ENCODE results near the gene IRX6. TPM values are rescaled to one million over a fixed set of nuclear protein-coding genes. Genes with fewer than 3 reads are reported as not detected.
A peak's percentile ranks its signal among the peaks of the same experiment; 100 is the strongest.

The IRX6 gene
- total and polyA plus RNA-seq, 2 of the 13 experiments (the other 11 are each of a cell fraction or from before 2014, with no cell fraction given), result not detected

DNA sequence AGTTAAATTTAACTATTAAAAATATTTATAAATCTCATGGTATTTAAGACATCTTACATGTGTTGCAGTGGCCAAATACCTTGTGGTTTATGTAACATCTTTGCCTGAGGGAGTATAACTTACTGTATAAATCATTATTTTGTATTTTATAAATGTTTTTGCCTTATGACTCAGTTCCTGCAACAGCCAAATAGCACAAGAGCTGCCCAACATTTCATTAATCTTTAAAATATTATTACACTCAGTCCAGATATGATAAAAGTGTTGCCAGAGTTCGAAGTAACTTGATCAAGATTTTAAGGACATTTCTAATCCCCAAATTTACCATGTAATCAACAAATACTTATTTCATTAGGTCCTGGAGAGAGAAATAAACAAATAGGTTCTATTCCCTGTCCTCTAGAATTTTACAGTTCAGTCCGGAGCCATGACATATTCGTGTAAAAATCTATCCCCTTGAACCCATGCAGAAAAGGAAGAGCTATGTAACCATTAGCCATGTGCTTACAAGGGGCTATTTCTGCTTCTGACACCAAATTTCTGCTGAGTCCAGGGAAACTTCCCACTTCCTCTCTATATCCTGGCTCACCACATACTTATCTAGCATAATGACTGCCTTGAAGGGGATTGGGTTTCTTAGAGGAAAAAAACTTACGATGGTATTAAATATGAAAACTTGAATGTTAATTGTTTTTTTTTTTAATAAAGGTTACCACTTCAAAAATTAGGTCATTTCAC is 44.0 kb downstream of the IRX6 start:
- WGBS (ENCODE audit: low lambda C conversion rate), result 10% methylated on average over 4 of the region's 4 CpGs
- no peak overlapping the region for H2AFZ ChIP-seq (ENCODE audit: low read length)
- no peaks in the 10 kb centered on the region for H3K79me2 ChIP-seq (ENCODE audit: insufficient read depth, low read length)
- H3K9ac ChIP-seq (ENCODE audit: insufficient read depth, low read depth, low read length), result no peak overlapping the region
- H3K4me1 ChIP-seq (ENCODE audit: insufficient read depth, low read length), result no peaks in the 10 kb centered on the region
- no TSS peak for BruUV-seq (replicated peaks)
- ChIA-PET CTCF (ENCODE audit: low intra/inter-chr PET ratio, low total read pairs) (no interaction called here), POLR2A (no interaction called here)
- peak in 1 of 2 experiments; percentile 57; a peak in 2 of 4 replicates for TF ChIP-seq MAFK (conservative IDR thresholded peaks at IDR 0.05 in 1 of 2, IDR thresholded peaks at IDR 0.05 in 1 of 2; ENCODE audit: low read length in 2 of 2)
- no peak for TF ChIP-seq ZNF546 (CRISPR knock-in tag; conservative IDR thresholded peaks at IDR 0.05)
- no peak for TF ChIP-seq ZFP37 (CRISPR knock-in tag; IDR thresholded peaks at IDR 0.05; ENCODE audit: borderline replicate concordance)
- TF ChIP-seq KLF6 (CRISPR knock-in tag; IDR thresholded peaks at IDR 0.05), result no peak
- TF ChIP-seq HES4 (CRISPR knock-in tag; IDR thresholded peaks at IDR 0.05; ENCODE audit: borderline replicate concordance), result no peak
- no peak for DNase-seq (ENCODE audit: low spot score)
- H3K36me3 ChIP-seq (replicated peaks in 1 of 2; ENCODE audit: control insufficient read depth in 1 of 2, insufficient read depth in 2 of 2, low read length in 2 of 2), result no peaks in the 10 kb centered on the region
- intact Hi-C loops (cut with micrococcal nuclease; ENCODE audit: unreplicated experiment), result no loop called here
- H3K27ac ChIP-seq (ENCODE audit: extremely low read length, insufficient read depth, low read length), result no peak overlapping the region
- in situ Hi-C loops (cut with HindIII; ENCODE audit: extremely low pct_ligation_motif_present, low pct_unique_long_range_greater_than_20kb), result no loop called here
- peaks cover 0 to 58% of the 10 kb centered on the region in 2 experiments; a peak in 3 of 5 replicates for H3K27me3 ChIP-seq (ENCODE audit: control insufficient read depth in 1 of 2, insufficient read depth in 2 of 2, low read length in 2 of 2)
- H3K9me3 ChIP-seq (ENCODE audit: low read length), result no peaks in the 10 kb centered on the region
- H3K4me2 ChIP-seq (ENCODE audit: low read depth, low read length), result no peak overlapping the region
- H4K20me1 ChIP-seq (ENCODE audit: insufficient read depth, low read length), result no peaks in the 10 kb centered on the region
- ATAC-seq, result no peak
- no peak for FAIRE-seq
- no peak overlapping the region for H3K4me3 ChIP-seq (replicated peaks in 1 of 3; ENCODE audit: insufficient read depth in 1 of 3, low read depth in 2 of 3, low read length in 3 of 3)

DNA sequence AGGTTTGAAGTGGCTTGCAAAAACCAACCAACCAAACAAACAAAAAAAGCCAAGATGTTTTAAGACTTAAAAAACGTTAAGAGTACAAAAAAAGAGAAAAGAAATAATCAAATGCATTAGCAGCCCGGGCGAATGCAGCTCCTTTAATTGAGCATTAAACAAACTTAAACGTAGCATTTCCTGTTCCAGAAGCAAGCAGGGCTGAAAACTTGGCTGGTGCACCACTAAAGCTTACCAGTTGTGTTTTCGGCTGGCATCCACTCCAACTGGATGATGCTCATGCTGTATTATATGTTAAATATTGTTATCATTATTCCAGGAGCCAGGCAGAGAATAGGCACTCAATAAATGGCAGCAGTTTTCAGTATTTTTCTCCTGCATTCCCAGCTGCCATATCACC is 45.1 kb downstream of the IRX6 start:
- CTCF ChIA-PET (ENCODE audit: low intra/inter-chr PET ratio, low total read pairs), result no interaction called here
- TF ChIP-seq, protein P1, sequence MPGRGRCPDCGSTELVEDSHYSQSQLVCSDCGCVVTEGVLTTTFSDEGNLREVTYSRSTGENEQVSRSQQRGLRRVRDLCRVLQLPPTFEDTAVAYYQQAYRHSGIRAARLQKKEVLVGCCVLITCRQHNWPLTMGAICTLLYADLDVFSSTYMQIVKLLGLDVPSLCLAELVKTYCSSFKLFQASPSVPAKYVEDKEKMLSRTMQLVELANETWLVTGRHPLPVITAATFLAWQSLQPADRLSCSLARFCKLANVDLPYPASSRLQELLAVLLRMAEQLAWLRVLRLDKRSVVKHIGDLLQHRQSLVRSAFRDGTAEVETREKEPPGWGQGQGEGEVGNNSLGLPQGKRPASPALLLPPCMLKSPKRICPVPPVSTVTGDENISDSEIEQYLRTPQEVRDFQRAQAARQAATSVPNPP (CRISPR knock-in tag; IDR thresholded peaks at IDR 0.05), result no peak
- TF ChIP-seq ZNF564 (CRISPR knock-in tag; IDR thresholded peaks at IDR 0.05) (no peak), PREB (CRISPR knock-in tag; IDR thresholded peaks at IDR 0.05) (no peak), CREM (IDR thresholded peaks at IDR 0.05) (no peak), CREM (CRISPR knock-in tag; IDR thresholded peaks at IDR 0.05) (no peak), PHF8 (CRISPR knock-in tag; IDR thresholded peaks at IDR 0.05) (no peak)

More for the DNA sequence above, 45.1 kb downstream of the IRX6 start:
- POLR2A ChIA-PET, result no interaction called here
- intact Hi-C loops (cut with micrococcal nuclease; ENCODE audit: unreplicated experiment), result no loop called here
- BruUV-seq (replicated peaks), result no TSS peak
- Histone ChIP-seq H3K4me1 (ENCODE audit: insufficient read depth, low read length) (no peaks in the 10 kb centered on the region), H3K4me2 (ENCODE audit: low read depth, low read length) (no peak overlapping the region), H3K4me3 (replicated peaks in 1 of 3; ENCODE audit: insufficient read depth in 1 of 3, low read depth in 2 of 3, low read length in 3 of 3) (no peak overlapping the region), H3K27me3 (ENCODE audit: control insufficient read depth in 1 of 2, insufficient read depth in 2 of 2, low read length in 2 of 2) (peaks cover 0 to 62% of the 10 kb centered on the region in 2 experiments; a peak in 3 of 5 replicates), H3K9ac (ENCODE audit: insufficient read depth, low read depth, low read length) (no peak overlapping the region), H2AFZ (ENCODE audit: low read length) (no peak overlapping the region), H4K20me1 (ENCODE audit: insufficient read depth, low read length) (no peaks in the 10 kb centered on the region), H3K27ac (ENCODE audit: extremely low read length, insufficient read depth, low read length) (no peak overlapping the region), H3K36me3 (replicated peaks in 1 of 2; ENCODE audit: control insufficient read depth in 1 of 2, insufficient read depth in 2 of 2, low read length in 2 of 2) (no peaks in the 10 kb centered on the region), H3K9me3 (ENCODE audit: low read length) (no peaks in the 10 kb centered on the region), H3K79me2 (ENCODE audit: insufficient read depth, low read length) (no peaks in the 10 kb centered on the region)
- DNase-seq (ENCODE audit: low spot score) (no peak), FAIRE-seq (no peak), ATAC-seq (no peak)
- in situ Hi-C loops (cut with HindIII; ENCODE audit: extremely low pct_ligation_motif_present, low pct_unique_long_range_greater_than_20kb), result no loop called here
- 1% methylated on average over 5 of the region's 5 CpGs for WGBS (ENCODE audit: low lambda C conversion rate)

All from HepG2 (cell line).